GM23338 (cell line): ENCODE measurements around the gene XIRP2.

Experiments used
- CREB1 ChIP-seq: fragments of 250-450 bp; sonication (Bioruptor Pico); IDR thresholded peaks from 2 replicates; pipeline ENCODE4 v1.5.0; 2020; ENCODE audit warnings: low read depth, mild to moderate bottlenecking, moderate library complexity
- CTCF ChIP-seq, 2 experiments: fragments of 200-600 bp in 1 of 2; sonication (generic) in 1 of 2; conservative IDR thresholded peaks; 2 replicates each; pipeline versions ENCODE4 v1.5.1 to v1.6.1; 2016 to 2017; ENCODE audit warnings: antibody characterized with exemption in 2 of 2, low read depth in 2 of 2, mild to moderate bottlenecking in 2 of 2, moderate library complexity in 1 of 2
- ETS1 ChIP-seq: IDR thresholded peaks from 2 replicates; pipeline ENCODE4 v1.6.1; 2016; ENCODE audit warnings: antibody characterized with exemption
- EZH2 ChIP-seq: fragments of 200-600 bp; sonication (generic); IDR thresholded peaks from one replicate; pipeline ENCODE4 v1.8.0; 2017; ENCODE audit warnings: antibody characterized with exemption, mild to moderate bottlenecking, low read depth; ENCODE audit not compliant: unreplicated experiment
- EZH2phosphoT487 ChIP-seq: fragments of 200-600 bp; sonication (generic); IDR thresholded peaks from one replicate; pipeline ENCODE4 v1.8.1; 2018; ENCODE audit warnings: antibody characterized with exemption; ENCODE audit not compliant: unreplicated experiment
- JUNB ChIP-seq: IDR thresholded peaks from one replicate; pipeline ENCODE4 v1.6.1; 2016; ENCODE audit warnings: antibody characterized with exemption; ENCODE audit not compliant: unreplicated experiment
- NANOG ChIP-seq: IDR thresholded peaks from 2 replicates; pipeline ENCODE4 v1.6.1; 2016; ENCODE audit warnings: antibody characterized with exemption, borderline replicate concordance
- POLR2AphosphoS5 ChIP-seq: IDR thresholded peaks from 2 replicates; pipeline ENCODE4 v1.6.1; 2016; ENCODE audit warnings: antibody characterized with exemption, low read depth
- REST ChIP-seq: IDR thresholded peaks from one replicate; pipeline ENCODE4 v1.6.1; 2018; ENCODE audit warnings: antibody characterized with exemption; ENCODE audit not compliant: unreplicated experiment
- STAT1 ChIP-seq: IDR thresholded peaks from one replicate; pipeline ENCODE4 v1.6.1; 2016; ENCODE audit warnings: antibody characterized with exemption; ENCODE audit not compliant: unreplicated experiment
- ZNF331 ChIP-seq: fragments of 250-450 bp; sonication (Bioruptor Pico); IDR thresholded peaks from 2 replicates; pipeline ENCODE4 v1.5.0; 2020; ENCODE audit warnings: low read depth, mild to moderate bottlenecking, moderate library complexity

GRCh38 chr2:167200019-167200418, 311.7 kb downstream of the XIRP2 start:
- TF ChIP-seq CTCF (conservative IDR thresholded peaks at IDR 0.05; ENCODE audit: low read depth in 2 of 2) (no peak), EZH2 (no peak), REST (no peak), POLR2AphosphoS5 (no peak), CREB1 (CRISPR knock-in tag) (no peak), ETS1 (no peak), EZH2phosphoT487 (no peak), ZNF331 (CRISPR knock-in tag) (no peak), NANOG (no peak), STAT1 (no peak), JUNB (no peak)
